Measurements from ENCODE around the gene EIPR1. TPM values are rescaled to one million over a fixed set of nuclear protein-coding genes. Genes with fewer than 3 reads are reported as not detected.

Gene EIPR1
- total RNA-seq, 1 donor, result 23.3 TPM

DNA sequence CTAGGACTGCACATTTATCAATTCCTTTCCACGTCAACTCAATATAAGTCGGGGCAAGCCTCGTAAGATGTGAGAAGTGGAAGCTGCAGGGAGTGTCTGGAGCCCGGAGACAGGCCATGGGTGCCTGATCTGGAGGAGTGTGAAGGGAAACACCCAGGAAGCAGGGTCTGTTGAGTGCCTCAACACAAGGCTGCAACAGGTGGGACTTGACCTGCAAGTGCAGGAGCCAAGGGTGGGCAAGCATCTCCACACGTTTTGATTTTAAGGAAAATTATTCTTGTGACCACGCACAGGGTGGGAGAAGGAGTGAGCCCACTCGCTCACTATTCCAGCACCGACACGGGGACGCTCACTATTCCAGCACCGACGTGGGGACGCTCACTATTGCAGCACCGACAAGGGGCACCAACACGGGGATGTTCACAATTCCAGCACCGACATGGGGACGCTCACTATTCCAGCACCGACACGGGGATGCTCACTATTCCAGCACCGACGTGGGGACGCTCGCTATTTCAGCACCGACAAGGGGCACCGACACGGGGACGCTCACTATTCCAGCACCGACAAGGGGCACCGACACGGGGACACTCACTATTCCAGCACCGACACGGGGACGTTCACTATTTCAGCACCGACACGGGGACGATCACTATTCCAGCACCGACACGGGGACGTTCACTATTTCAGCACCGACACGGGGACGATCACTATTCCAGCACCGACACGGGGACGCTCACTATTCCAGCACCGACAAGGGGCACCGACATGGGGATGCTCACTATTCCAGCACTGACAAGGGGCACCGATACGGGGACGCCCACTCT is 197.3 kb downstream of the EIPR1 start:
- no peak overlapping the region for H3K4me3 ChIP-seq (ENCODE audit: low read depth, low read length)
- DNase-seq (ENCODE audit: low read depth), result no peak
- TF ChIP-seq CTCF (IDR thresholded peaks at IDR 0.05; ENCODE audit: insufficient read depth, low read length), result no peak

- TF ChIP-seq CTCF (IDR thresholded peaks at IDR 0.05; ENCODE audit: insufficient read depth, low read length), result no peak
- no peak for DNase-seq (ENCODE audit: low read depth)
These were observed 198.0 kb downstream of the EIPR1 start for GRCh38 chr2:3179626-3180025.

DNA sequence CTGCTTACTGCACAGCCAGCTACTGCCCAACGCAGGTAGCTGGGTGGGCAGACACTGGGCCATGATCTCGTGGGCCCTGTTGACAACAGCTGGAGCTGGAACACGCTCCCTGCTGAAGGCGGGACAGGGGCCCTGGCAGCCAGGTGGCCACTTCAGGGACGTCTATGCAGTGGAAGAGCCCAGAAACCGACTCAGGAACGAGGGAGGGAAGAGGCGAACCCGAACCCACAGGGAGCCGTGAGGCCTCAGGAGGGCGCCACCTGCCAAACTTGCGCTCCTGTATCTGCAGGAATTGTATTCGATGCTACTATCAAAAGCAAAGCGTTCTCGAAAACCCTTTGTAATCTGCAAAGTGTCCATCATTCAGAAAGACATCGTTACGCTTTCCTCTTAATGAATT is 198.4 kb downstream of the EIPR1 start:
- H3K4me3 ChIP-seq (ENCODE audit: low read depth, low read length), result no peak overlapping the region
- no peak for DNase-seq (ENCODE audit: low read depth)
- no peak for TF ChIP-seq CTCF (IDR thresholded peaks at IDR 0.05; ENCODE audit: insufficient read depth, low read length)

More at GRCh38 chr2:3179626-3180025, 198.0 kb downstream of the EIPR1 start:
- no peak overlapping the region for H3K4me3 ChIP-seq (ENCODE audit: low read depth, low read length)

GRCh38 chr2:3178578-3179031 is 199.0 kb downstream of the EIPR1 start:
- H3K4me3 ChIP-seq (ENCODE audit: low read depth, low read length), result no peak overlapping the region
- DNase-seq (ENCODE audit: low read depth), result no peak
- TF ChIP-seq CTCF (IDR thresholded peaks at IDR 0.05; ENCODE audit: insufficient read depth, low read length), result no peak

DNA sequence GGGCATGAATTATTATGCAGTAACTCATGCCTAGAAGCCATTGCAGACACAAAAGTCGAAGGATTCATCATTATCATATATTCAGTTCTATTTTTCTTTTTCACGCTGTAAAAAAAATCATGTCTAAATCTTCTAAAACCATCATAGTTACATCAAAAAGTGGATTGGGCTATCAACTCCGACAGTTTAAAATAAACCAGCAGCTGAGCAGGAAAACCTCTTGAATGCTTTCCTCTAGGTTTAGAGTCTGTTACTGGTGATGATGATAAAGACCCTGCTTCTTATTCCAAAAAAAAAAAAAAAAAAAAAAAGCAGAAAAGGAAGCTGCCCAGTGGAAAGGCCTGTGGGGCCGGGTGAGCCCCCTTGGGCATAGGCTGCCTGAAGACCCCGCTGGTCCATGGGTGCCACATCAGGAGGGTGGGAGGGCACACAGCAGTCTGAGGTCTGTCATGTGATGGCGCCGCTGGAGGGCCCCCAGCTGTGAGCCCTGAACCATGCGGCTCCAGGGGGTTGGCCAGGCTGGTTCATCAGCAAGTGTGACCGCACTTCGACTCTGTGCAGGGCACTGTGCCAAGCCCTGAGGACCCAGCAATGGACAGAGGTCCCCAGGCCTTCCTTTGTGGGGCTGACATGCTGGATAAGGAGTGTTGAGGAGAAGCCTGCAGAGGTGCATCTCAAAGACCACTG is 199.6 kb downstream of the EIPR1 start:
- no peak overlapping the region for H3K4me3 ChIP-seq (ENCODE audit: low read depth, low read length)
- DNase-seq (ENCODE audit: low read depth), result no peak
- TF ChIP-seq CTCF (IDR thresholded peaks at IDR 0.05; ENCODE audit: insufficient read depth, low read length), result no peak

GRCh38 chr2:3176869-3177255 is 200.8 kb downstream of the EIPR1 start:
- DNase-seq (ENCODE audit: low read depth), result no peak
- no peak for TF ChIP-seq CTCF (IDR thresholded peaks at IDR 0.05; ENCODE audit: insufficient read depth, low read length)
- no peak overlapping the region for H3K4me3 ChIP-seq (ENCODE audit: low read depth, low read length)
